Superior temporal gyrus (tissue), 1 donor: ENCODE measurements around the gene LIPI.
A peak's percentile ranks its signal among the peaks of the same experiment; 100 is the strongest.
"Not testable (repeated sequence)": the region's sequence is repeated elsewhere in the genome, so short reads cannot be mapped to it uniquely, and the experiment has no call there.

ENCODE experiments used
- DNase-seq: peaks from one replicate; pipeline ENCODE4 v3.0.0-alpha.2; 2016; ENCODE audit errors: extremely low spot score

The LIPI gene

GRCh38 chr21:14116080-14116481 lies 94.7 kb downstream of the LIPI start:
- no peak for DNase-seq

- no peak for DNase-seq
These were observed 95.1 kb downstream of the LIPI start for GRCh38 chr21:14115646-14116045.

- DNase-seq, result no peak
These were observed 96.5 kb downstream of the LIPI start for GRCh38 chr21:14114251-14114650.

- not testable (repeated sequence) for DNase-seq
These were observed 106.2 kb downstream of the LIPI start for GRCh38 chr21:14104564-14104963.

- DNase-seq, result no peak
These were observed 111.2 kb downstream of the LIPI start for GRCh38 chr21:14099570-14099969.

GRCh38 chr21:14097881-14098499 lies 112.8 kb downstream of the LIPI start:
- DNase-seq, result no peak

- no peak for DNase-seq
These were observed 114.2 kb downstream of the LIPI start for GRCh38 chr21:14096577-14096976.

- DNase-seq, result no peak
These were observed 114.6 kb downstream of the LIPI start for GRCh38 chr21:14096172-14096571.

GRCh38 chr21:14095056-14095455 lies 115.7 kb downstream of the LIPI start:
- no peak for DNase-seq

- DNase-seq, result no peak
These were observed 117.8 kb downstream of the LIPI start for GRCh38 chr21:14092834-14093560.

GRCh38 chr21:14090184-14090583 lies 120.6 kb downstream of the LIPI start:
- peak; percentile 36 for DNase-seq

- DNase-seq, result no peak
These were observed 122.4 kb downstream of the LIPI start for GRCh38 chr21:14088391-14088790.

GRCh38 chr21:14086553-14086952 lies 124.2 kb downstream of the LIPI start:
- no peak for DNase-seq

- DNase-seq, result no peak
These were observed 126.1 kb downstream of the LIPI start for GRCh38 chr21:14084701-14085100.

GRCh38 chr21:14084068-14084501 lies 126.7 kb downstream of the LIPI start:
- no peak for DNase-seq

GRCh38 chr21:14080764-14081096 lies 130.0 kb downstream of the LIPI start:
- no peak for DNase-seq

- DNase-seq, result no peak
These were observed 130.6 kb downstream of the LIPI start for GRCh38 chr21:14080040-14080763.

GRCh38 chr21:14078746-14079375 lies 131.9 kb downstream of the LIPI start:
- no peak for DNase-seq

- DNase-seq, result no peak
These were observed 134.5 kb downstream of the LIPI start for GRCh38 chr21:14076143-14076806.

- DNase-seq, result no peak
These were observed 135.2 kb downstream of the LIPI start for GRCh38 chr21:14075346-14076142.

- no peak for DNase-seq
These were observed 136.6 kb downstream of the LIPI start for GRCh38 chr21:14074177-14074576.
